ENCODE data around the gene USP22.
"Not testable (repeated sequence)": the region's sequence is repeated elsewhere in the genome, so short reads cannot be mapped to it uniquely, and the experiment has no call there.

The USP22 gene

GRCh38 chr17:21042458-21043295 lies at the start of gene USP22:
USP22 (minus strand) TSS chr17:21043011; CDS start chr17:21042835, 176 bp downstream.
- peak; percentile 94 for DNase-seq

GRCh38 chr17:21090902-21091618 lies 48.2 kb upstream of the USP22 start:
- DNase-seq, result no peak

GRCh38 chr17:21089933-21090901 lies 47.4 kb upstream of the USP22 start:
- no peak for DNase-seq

DNA sequence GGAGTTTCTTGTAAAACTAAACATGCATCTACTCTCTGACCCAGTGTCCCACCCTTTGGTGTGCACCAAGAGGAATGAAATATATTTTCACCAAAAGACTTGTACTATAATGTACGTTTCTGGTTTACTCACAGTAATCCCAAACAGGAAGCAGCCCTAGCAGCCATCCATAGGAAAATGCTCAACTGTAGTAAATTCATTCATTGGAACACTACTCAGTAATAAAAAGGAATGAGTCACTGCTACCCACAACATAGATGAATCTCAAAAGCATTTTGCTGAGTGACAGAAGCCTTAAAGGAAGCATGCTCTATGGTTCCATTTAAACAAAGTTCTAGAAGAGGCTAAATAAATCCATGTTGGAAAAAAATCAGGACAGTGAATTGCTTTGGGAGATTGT lies 46.3 kb upstream of the USP22 start:
- DNase-seq, result no peak

DNA sequence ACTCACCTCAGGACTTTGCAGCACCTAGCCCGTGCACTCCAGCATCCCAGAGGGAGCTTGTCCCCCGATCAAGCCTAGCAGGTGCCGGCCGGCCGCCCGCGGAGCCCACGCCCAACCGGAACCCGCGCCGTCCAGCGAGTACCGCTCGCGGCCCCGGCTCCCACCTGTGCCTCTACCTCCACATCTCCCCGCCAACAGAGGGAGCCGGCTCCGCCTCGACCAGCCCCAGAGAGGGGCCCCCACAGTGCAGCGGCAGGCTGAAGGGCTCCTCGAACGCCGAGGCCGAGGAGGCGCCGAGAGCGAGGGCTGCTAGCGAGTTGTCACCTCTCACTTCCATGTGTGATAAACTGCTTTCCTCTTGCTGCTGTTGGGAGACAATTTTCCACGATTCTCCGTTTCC lies 42.9 kb upstream of the USP22 start:
- DNase-seq, result no peak

DNA sequence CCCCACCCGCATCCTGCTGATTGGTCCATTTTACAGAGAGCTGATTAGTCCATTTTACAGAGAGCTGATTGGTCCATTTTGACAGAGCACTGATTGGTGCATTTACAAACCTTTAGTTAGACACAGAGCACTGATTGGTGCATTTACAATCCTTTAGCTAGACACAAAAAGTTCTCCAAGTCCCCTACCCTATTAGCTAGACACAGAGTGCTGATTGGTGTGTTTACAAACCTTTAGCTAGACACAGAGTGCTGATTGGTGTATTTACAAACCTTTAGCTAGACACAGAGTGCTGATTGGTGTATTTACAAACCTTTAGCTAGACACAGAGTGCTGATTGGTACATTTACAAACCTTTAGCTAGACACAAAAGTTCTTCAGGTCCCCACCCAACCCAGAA lies 42.5 kb upstream of the USP22 start:
- not testable (repeated sequence) for DNase-seq

- DNase-seq, result no peak
Observed at GRCh38 chr17:21082001-21082436, 39.2 kb upstream of the USP22 start.

GRCh38 chr17:21079196-21079595 lies 36.4 kb upstream of the USP22 start:
- no peak for DNase-seq

DNA sequence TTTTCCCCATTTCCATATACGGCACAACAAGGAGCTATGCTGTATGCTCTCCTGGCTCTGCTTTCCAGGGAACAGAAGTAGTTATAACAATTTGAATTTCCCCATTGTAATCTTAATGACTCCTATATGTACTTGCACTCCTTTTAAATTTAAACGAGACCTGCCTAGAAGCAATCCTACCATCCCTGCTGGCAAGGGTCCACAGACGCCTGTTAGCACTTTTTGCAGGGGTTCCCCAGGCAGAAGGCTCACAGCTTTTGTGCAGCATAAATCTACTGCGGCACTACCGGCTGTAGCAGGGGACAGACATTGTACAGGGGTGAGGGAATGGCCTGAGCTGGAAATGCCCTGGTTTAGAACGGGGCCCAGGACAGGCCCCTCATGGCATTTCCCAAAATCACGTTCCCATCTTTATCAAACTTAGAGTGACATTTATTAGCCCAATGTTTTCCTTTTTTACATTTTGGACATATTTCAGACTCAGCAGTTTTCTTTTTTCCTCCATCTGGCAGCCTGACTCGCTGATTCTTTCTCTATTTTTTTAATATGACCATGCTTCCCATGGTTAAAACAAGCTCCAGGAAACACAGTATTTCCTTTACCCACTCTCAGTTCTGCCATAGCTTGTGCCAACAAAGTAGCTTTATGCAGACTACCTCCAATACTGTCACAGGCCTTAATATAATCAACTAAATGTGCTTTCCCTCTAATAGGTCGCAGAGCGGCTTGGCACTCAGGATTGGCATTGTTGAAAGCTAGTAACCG lies 35.4 kb upstream of the USP22 start:
- no peak for DNase-seq

- DNase-seq, result no peak
Observed at GRCh38 chr17:21077281-21077680, 34.5 kb upstream of the USP22 start.

GRCh38 chr17:21076242-21076641 lies 33.4 kb upstream of the USP22 start:
- no peak for DNase-seq

- no peak for DNase-seq
Observed at GRCh38 chr17:21075739-21076085, 32.9 kb upstream of the USP22 start.

DNA sequence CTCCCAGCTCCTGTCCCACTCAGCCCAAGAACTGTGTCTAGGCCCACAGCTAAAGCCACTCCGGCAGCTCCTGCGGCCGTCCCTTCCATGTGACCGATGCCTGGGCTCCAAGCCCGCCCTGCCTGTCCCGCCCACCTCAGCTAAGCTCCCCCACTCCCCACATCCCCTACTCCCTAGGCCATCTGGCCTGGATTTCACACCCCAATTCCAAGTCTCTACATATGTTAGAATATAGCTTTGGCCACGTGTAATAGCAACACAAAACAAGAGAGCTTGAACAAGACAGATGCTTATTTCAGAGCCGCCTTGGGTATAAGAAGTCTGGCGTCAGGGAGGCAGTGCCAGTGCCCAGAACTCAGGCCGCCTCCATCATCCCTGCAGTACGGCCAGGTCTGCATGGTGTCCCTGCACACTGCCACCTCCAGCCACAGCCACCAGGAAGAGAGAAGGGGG lies 30.0 kb upstream of the USP22 start:
- no peak for DNase-seq

- no peak for DNase-seq
Observed at GRCh38 chr17:21066394-21066793, 23.6 kb upstream of the USP22 start.

- no peak for DNase-seq
Observed at GRCh38 chr17:21061971-21062526, 19.2 kb upstream of the USP22 start.

DNA sequence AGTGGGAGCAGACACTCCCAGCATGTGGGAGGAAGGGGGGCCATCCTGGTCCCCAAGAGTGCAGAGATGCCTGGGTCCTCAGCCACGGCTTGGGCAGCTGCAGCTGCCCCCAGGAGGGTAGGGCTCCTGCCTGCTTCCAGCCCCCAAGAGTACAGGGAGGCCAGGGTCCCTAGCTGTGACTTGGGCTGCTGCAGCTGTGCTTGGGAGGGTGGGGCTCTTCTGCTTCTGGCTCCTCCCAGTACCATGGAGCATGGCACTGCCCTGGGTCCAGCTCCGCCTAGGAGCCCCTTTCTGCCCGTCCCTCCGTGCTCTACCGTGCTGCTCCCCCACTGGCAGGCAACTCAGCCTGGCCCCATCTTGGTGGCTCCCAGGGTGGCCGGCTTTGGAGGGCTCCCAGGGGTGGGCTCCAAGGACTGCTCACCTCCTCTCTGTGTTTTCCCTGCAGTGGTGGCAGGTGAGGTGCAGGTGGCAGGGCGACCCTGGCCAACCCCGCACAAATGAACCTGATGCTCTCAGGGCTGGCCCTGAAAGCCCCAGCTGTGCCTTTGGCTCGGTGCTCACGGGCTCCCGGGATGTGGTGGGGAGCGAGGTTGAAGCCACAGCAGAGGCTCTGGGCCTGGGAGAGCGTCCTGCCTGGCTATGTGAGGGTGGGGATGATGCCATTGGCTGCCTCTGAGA lies 18.5 kb upstream of the USP22 start:
- no peak for DNase-seq

GRCh38 chr17:21059761-21060160 lies 16.9 kb upstream of the USP22 start:
- DNase-seq, result no peak

GRCh38 chr17:21058098-21058893 lies 15.5 kb upstream of the USP22 start:
- no peak for DNase-seq

DNA sequence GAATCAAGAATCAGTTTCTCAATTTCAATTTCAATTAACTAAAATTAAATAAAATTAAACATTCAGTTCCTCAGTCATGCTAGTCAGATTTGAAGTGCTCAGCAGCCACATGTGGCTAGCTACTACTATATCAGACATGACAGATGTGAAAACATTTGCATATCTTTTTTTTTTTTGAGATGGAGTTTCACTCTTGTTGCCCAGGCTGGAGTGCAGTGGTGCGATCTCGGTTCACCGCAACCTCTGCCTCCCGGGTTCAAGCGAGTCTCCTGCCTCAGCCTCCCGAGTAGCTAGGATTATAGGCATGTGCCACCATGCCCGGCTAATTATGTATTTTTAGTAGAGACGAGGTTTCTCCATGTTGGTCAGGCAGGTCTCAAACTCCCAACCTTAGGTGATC lies 10.2 kb upstream of the USP22 start:
- DNase-seq, result not testable (repeated sequence)

GRCh38 chr17:21049457-21049856 lies 6.6 kb upstream of the USP22 start:
- DNase-seq, result no peak
